K562 (cell line): ENCODE data around the gene SLC1A3. TPM values are rescaled to one million over a fixed set of nuclear protein-coding genes. Genes with fewer than 3 reads are reported as not detected.

ENCODE experiments used
- AFF4 ChIP-seq: sonication (generic); formaldehyde crosslinking; IDR thresholded peaks from 2 replicates; pipeline ENCODE4 v1.8.0; 2023; ENCODE audit warnings: mild to moderate bottlenecking, missing genetic modification reagents
- ATF1 ChIP-seq, 2 experiments: fragments of 450-650 bp in 1 of 2; IDR thresholded peaks; 2 replicates each; pipeline ENCODE4 v1.6.1; 2016; ENCODE audit warnings: missing compliant biosample characterization in 1 of 2, missing genetic modification characterization in 1 of 2
- GATAD2A ChIP-seq: fragments of 450-650 bp; IDR thresholded peaks from 2 replicates; pipeline ENCODE4 v1.6.1; 2017
- MAZ ChIP-seq, 2 experiments: fragments of 450-650 bp in 1 of 2; sonication (generic) in 1 of 2; formaldehyde crosslinking; IDR thresholded peaks in 1 of 2; conservative IDR thresholded peaks in 1 of 2; 2 replicates each; pipeline versions ENCODE4 v1.4.0 to v1.5.0; 2020; ENCODE audit warnings: mild to moderate bottlenecking in 1 of 2, missing genetic modification reagents in 1 of 2
- NCOA4 ChIP-seq: fragments of 450-650 bp; IDR thresholded peaks from 2 replicates; pipeline ENCODE4 v1.6.1; 2018; ENCODE audit warnings: mild to moderate bottlenecking; ENCODE audit not compliant: partially characterized antibody
- REST ChIP-seq, 2 experiments: fragments of 450-650 bp; formaldehyde crosslinking in 1 of 2; IDR thresholded peaks; 2 replicates each; pipeline versions ENCODE4 v1.4.0 to v1.6.1; 2014 to 2020; ENCODE audit warnings: mild to moderate bottlenecking in 2 of 2, borderline replicate concordance in 1 of 2, low read depth in 1 of 2
- SMC3 ChIP-seq: conservative IDR thresholded peaks from 2 replicates; pipeline ENCODE4 v1.6.1; 2011; ENCODE audit warnings: low read depth, low read length, improper control_type of control experiment; ENCODE audit not compliant: insufficient read depth
- TCF15 ChIP-seq: fragments of 250-450 bp; sonication (Bioruptor Pico); IDR thresholded peaks from 2 replicates; pipeline ENCODE4 v1.8.0; 2022; ENCODE audit warnings: moderate library complexity, mild to moderate bottlenecking, inconsistent platforms
- ZNF551 ChIP-seq: fragments of 250-450 bp; sonication (Bioruptor Pico); IDR thresholded peaks from 2 replicates; pipeline ENCODE4 v1.5.0; 2021; ENCODE audit warnings: mild to moderate bottlenecking, moderate library complexity
- ZNF77 ChIP-seq: fragments of 250-450 bp; sonication (Bioruptor Pico); IDR thresholded peaks from 2 replicates; pipeline ENCODE4 v1.5.0; 2020
- ZNF79 ChIP-seq: fragments of 250-450 bp; sonication (Bioruptor Pico); IDR thresholded peaks from 2 replicates; pipeline ENCODE4 v1.4.0; 2020; ENCODE audit warnings: low read depth, mild to moderate bottlenecking, moderate library complexity
- polyA plus RNA-seq, 8 experiments: library from polyadenylated mRNA; depleted of rRNA in 4 of 8; stranded (reverse) in 5 of 8; unstranded in 3 of 8; fragments of >200 nt; fragmentation: Nextera tagmentation in 2 of 8; fragmentation: Illumina TruSeq in 1 of 8; extraction: Ambion mirVana in 2 of 8; extraction: Trizol in 1 of 8; gene quantifications; 2 replicates each; pipeline versions ENCODE4 v1.2.1 to v1.2.3, GENCODE V29; 2011 to 2014; ENCODE audit warnings: inconsistent platforms in 1 of 8, missing spikeins in 1 of 8
- total RNA-seq, 7 experiments: library from RNA; depleted of rRNA in 6 of 7; stranded (reverse); fragments of >200 nt in 6 of 7; fragmentation: Illumina TruSeq in 2 of 7; extraction: Trizol in 2 of 7; gene quantifications; 2 replicates each; pipeline versions ENCODE4 v1.2.1 to v1.2.3, GENCODE V29; 2011 to 2021; ENCODE audit warnings: low replicate concordance in 1 of 7

Gene SLC1A3
- total and polyA plus RNA-seq, 9 of the 15 experiments (the other 6 are each of a cell fraction or from before 2014, with no cell fraction given), result 0.13 TPM; not detected in 8

- peak; percentile 34; the same call in 1 of the 2 replicates for TF ChIP-seq REST (IDR thresholded peaks at IDR 0.05; ENCODE audit: borderline replicate concordance)
- no peak for TF ChIP-seq REST (CRISPR knock-in tag; IDR thresholded peaks at IDR 0.05; ENCODE audit: low read depth)
- TF ChIP-seq ZNF79, result no peak
- peak; percentile 51 to 60; a peak in 3 of 4 replicates for TF ChIP-seq MAZ (CRISPR knock-in tag; conservative IDR thresholded peaks at IDR 0.05 in 1 of 2, IDR thresholded peaks at IDR 0.05 in 1 of 2)
- TF ChIP-seq AFF4 (CRISPR knock-in tag), result no peak
- no peak for TF ChIP-seq ZNF77 (CRISPR knock-in tag)
- no peak for TF ChIP-seq GATAD2A
- no peak for TF ChIP-seq ZNF551
- TF ChIP-seq NCOA4, result no peak
- peak; percentile 63; the same call in 1 of the 2 replicates for TF ChIP-seq SMC3
- TF ChIP-seq TCF15 (CRISPR knock-in tag), result no peak
- no peak for TF ChIP-seq ATF1 (CRISPR knock-in tag; IDR thresholded peaks at IDR 0.05)
- TF ChIP-seq ATF1 (tag; IDR thresholded peaks at IDR 0.05), result 0 out of 2 replicates have a peak, but pooled peaks have one; percentile 16
Measured at GRCh38 chr5:36690041-36690961, 83.9 kb downstream of the SLC1A3 start (continued).
